AG04449 (cell line): ENCODE measurements around the gene ARHGAP25.

Source experiments
- CTCF ChIA-PET: fragments of 350-600 bp; formaldehyde crosslinking; extraction: SDS; loops from one replicate; lab custom pipeline; 2021; ENCODE audit warnings: antibody characterized with exemption; lab: Yijun Ruan, JAX
- POLR2A ChIA-PET: fragments of 400-600, 350-600 bp; formaldehyde crosslinking; extraction: SDS; loops from one replicate; lab custom pipeline; 2020; ENCODE audit warnings: antibody characterized with exemption, inconsistent platforms; lab: Yijun Ruan, JAX
- DNase-seq: peaks from one replicate; pipeline ENCODE4 v3.0.0-alpha.2; 2010; ENCODE audit warnings: low read depth, low spot score
- H3K4me3 ChIP-seq: 2 replicates; pipeline ENCODE4 v1.5.1; 2011; ENCODE audit warnings: low read depth, mild to moderate bottlenecking, control low read depth, low read length
- CTCF ChIP-seq: IDR thresholded peaks from one replicate; pipeline ENCODE4 v1.5.1; 2011; ENCODE audit warnings: mild to moderate bottlenecking, moderate library complexity, low read length, control low read depth, inconsistent platforms; ENCODE audit not compliant: insufficient read depth; ENCODE audit errors: missing control alignments

Gene ARHGAP25

DNA sequence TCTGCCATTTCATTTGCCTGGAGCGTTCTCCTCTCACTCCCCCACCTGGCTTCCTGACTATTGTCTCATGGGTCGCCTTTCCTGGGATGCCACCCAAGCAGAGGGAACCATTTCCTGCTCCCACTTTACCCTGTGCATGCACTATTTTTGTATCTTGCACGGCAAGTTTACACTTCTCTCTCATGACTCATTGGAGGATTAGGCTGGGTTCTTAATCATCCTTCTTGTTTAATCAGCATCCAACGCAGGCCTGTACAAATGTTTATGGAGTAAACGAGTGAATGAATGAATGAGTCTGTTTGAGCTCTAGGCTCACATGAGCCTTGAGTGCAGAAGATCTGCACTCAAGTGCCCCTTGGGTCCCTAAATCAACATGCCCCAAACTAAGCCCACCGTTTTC, 3.8 kb upstream of the ARHGAP25 start:
- no peak for TF ChIP-seq CTCF
- DNase-seq: no peak
- POLR2A ChIA-PET: no interaction called here
- CTCF ChIA-PET: interaction anchor here (1.1 to 6.5 kb wide), 3 partner anchors 17 to 22 kb away, joined by 5 to 40 read pairs (median 7); no protein-coding TSS in a partner anchor
- H3K4me3 ChIP-seq: no peak overlapping the region

GRCh38 chr2:68732036-68732932, 2.3 kb upstream of the ARHGAP25 start:
- ChIA-PET CTCF (interaction anchor here (0.6 to 6.5 kb wide), 8 partner anchors 8 to 574 kb away, joined by 3 to 40 read pairs (median 3); no protein-coding TSS in a partner anchor), POLR2A (interaction anchor here (0.6 kb wide), 1 partner anchor 33 kb away, joined by 3 read pairs; no protein-coding TSS in a partner anchor)
- H3K4me3 ChIP-seq: no peak overlapping the region
- TF ChIP-seq CTCF: no peak
- DNase-seq: no peak

DNA sequence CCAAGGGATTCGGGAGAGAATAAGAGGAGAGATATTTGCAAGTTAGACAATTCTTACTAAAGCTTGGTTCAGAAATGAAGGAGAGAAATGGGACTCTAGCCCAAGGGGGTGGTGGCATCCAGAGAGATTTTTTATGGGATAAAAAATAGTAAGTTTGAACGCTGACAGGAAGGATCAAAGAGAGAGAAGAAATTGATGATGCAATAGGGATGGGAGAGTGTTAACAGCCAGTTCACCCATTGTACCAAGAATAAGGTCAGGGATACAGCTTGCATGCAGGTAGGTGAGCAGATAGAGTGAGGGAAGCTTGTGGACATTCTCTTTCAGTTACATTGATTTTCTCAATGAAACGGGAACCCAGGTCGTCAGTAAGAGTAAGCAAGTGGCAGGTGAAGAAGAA, 1.2 kb upstream of the ARHGAP25 start:
- TF ChIP-seq CTCF: no peak
- ChIA-PET POLR2A (no interaction called here), CTCF (interaction anchor here (0.8 to 6.5 kb wide), 9 partner anchors 7 to 270 kb away, joined by 3 to 40 read pairs (median 3); no protein-coding TSS in a partner anchor)

GRCh38 chr2:68734176-68734575, 435 bp upstream of the ARHGAP25 start:
- CTCF ChIA-PET: interaction anchor here (1.2 to 6.5 kb wide), 6 partner anchors 11 to 271 kb away, joined by 3 to 40 read pairs (median 4); no protein-coding TSS in a partner anchor
- no peak overlapping the region for H3K4me3 ChIP-seq
- DNase-seq: no peak
- POLR2A ChIA-PET: no interaction called here
- TF ChIP-seq CTCF: no peak

More for the DNA sequence above, 1.2 kb upstream of the ARHGAP25 start:
- no peak for DNase-seq
- no peak overlapping the region for H3K4me3 ChIP-seq

DNA sequence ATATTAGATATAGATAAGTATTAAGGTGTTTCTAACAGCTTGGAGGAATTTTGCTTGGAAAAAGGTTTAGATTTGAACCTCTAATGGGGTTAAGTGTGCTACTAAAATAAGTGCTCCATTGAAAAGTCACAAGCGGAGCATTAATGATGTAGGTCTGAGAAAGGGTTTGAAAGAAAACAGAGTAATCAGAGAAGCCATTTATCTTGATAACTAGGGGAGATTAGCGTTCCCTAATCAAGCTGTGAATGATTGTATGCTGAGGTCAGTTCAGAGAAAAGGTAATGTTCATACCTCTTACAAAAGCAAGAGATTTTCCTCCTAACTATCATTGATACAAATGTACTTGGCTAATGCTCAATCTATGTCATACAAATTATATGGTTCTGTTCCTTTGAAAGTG, 1.5 kb downstream of the ARHGAP25 start:
- DNase-seq: no peak
- ChIA-PET CTCF (interaction anchor here (0.7 to 3.6 kb wide), 2 partner anchors 15 to 100 kb away, joined by 3 to 21 read pairs; no protein-coding TSS in a partner anchor), POLR2A (no interaction called here)
- H3K4me3 ChIP-seq: no peak overlapping the region
- no peak for TF ChIP-seq CTCF

DNA sequence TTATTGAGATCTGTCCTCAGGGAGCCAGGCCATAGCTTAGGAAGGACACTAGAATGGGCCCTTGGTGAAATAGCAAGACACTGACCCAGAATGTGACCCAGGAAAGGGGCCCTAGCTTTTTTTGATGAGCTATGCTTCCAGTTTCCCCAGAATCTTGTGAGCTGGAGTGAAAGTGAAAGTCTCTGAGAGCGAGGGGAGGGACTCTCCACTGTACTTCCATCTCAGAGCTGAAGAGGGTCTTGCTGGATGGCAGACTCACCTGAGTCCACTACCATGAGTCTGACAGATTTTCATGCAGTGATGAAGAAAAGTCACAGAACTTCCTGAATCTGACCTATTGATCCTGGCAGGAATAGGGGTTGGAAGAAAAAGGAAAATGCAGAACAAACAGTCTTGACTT, 3.1 kb downstream of the ARHGAP25 start:
- ChIA-PET CTCF (interaction anchor here (0.5 to 3.6 kb wide), 3 partner anchors 11 to 124 kb away, joined by 3 to 21 read pairs (median 7); no protein-coding TSS in a partner anchor), POLR2A (no interaction called here)
- H3K4me3 ChIP-seq: no peak overlapping the region; the same call in 1 of the 2 replicates
- DNase-seq: no peak
- no peak for TF ChIP-seq CTCF
